ENCODE results near the gene GJB5. TPM values are rescaled to one million over a fixed set of nuclear protein-coding genes. Genes with fewer than 3 reads are reported as not detected.
A peak's percentile ranks its signal among the peaks of the same experiment; 100 is the strongest.
"Not testable (repeated sequence)": the region's sequence is repeated elsewhere in the genome, so short reads cannot be mapped to it uniquely, and the experiment has no call there.

GJB5 gene
- total RNA-seq, 1 experiment from 2014 or later, result not detected

DNA sequence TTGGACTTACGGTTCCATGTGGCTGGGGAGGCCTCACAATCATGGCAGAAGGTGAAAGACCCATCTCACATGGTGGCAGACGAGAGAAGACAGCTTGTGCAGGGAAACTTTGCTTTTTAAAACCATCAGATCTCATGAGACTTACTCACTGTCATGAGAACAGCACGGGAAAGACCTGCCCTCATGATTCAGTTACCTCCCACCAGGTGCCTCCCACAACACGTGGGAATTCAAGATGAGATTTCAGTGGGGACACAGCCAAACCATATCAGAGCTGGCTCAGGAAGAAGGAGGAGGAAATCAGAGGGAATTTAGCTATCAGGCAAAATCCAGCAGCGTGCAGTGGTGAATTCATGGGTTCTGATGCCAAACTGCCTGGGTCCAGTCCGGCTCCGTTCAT is 22.0 kb upstream of the GJB5 start:
- not testable (repeated sequence) for H3K9me3 ChIP-seq (replicated peaks); H3K36me3 ChIP-seq; DNase-seq (ENCODE audit: low read depth in 1 of 2, low spot score in 2 of 2); H3K4me3 ChIP-seq; H3K4me1 ChIP-seq (replicated peaks); H3K27ac ChIP-seq; H3K27me3 ChIP-seq (replicated peaks)

DNA sequence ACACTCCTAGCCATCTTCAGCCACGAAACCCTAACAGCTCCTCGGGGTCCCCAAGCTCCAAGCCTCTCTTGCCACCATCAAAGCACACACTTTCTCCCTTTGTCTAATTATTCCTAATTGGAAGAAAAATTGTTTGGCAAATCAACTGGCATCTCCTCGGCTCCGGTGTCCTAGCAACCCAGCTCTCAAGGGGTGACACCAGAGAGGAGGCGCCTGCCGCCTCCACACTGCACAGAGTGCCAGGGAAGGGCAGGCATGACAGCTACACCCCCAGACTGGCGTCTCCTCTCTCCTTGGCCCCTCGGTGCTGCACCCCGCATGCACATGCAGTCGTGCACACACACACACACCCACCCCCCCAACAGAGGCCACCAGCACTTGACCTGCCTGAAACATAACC is 18.2 kb upstream of the GJB5 start:
- Histone ChIP-seq H3K4me1 (replicated peaks) (no peaks in the 10 kb centered on the region), H3K36me3 (no peaks in the 10 kb centered on the region), H3K4me3 (no peak overlapping the region), H3K27ac (no peak overlapping the region), H3K9me3 (replicated peaks) (no peaks in the 10 kb centered on the region), H3K27me3 (replicated peaks) (peaks cover 11% of the 10 kb centered on the region)
- no peak for DNase-seq (ENCODE audit: low read depth in 1 of 2, low spot score in 2 of 2)

DNA sequence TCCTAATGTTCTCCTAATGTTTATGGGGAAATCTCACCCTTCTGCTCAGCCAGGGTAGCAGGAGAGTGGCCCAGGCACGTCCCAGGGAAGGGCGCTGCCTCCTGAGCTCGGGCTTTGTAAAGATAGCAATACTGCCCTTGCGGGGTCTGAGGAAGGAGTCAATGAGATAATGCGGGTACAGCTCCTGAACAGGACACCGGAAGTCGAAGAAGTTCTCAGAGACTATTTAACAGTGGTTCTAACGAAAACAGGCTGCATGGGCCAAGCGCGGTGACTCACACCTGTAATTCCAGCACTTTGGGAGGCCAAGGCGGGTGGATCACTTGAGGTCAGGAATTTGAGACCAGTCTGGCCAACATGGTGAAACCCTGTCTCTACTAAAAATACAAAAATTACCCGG is 17.6 kb upstream of the GJB5 start:
- not testable (repeated sequence) for H3K9me3 ChIP-seq (replicated peaks); H3K36me3 ChIP-seq; H3K4me1 ChIP-seq (replicated peaks); H3K4me3 ChIP-seq; H3K27ac ChIP-seq; DNase-seq (ENCODE audit: low read depth in 1 of 2, low spot score in 2 of 2)
- peaks cover 11% of the 10 kb centered on the region for H3K27me3 ChIP-seq (replicated peaks)

DNA sequence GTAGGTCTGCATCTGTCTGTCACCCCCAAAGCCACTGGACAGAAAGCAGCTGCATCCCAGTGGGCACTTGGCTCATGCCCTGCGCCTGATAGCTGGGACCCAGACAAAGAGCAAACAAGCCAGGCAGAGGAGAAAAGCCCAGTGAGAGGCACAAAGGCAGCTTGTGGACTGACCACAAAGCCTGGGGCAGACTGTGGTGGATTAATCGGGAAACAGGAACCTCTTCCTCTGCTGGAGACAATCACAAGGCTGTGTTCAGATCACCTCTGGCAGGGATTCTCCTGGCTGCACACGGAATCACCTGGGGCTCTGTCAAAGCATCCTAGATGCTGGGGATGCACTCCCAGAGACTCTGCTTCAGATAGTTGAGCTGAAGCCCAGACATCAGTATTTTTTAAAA is 15.2 kb upstream of the GJB5 start:
- no peak for DNase-seq (ENCODE audit: low read depth in 1 of 2, low spot score in 2 of 2)
- Histone ChIP-seq H3K27me3 (replicated peaks) (peaks cover 13% of the 10 kb centered on the region), H3K4me1 (replicated peaks) (no peaks in the 10 kb centered on the region), H3K4me3 (no peak overlapping the region), H3K9me3 (replicated peaks) (0 out of 2 replicates have a peak, but pooled peaks cover 2% of the 10 kb centered on the region), H3K36me3 (no peaks in the 10 kb centered on the region), H3K27ac (no peak overlapping the region)

DNA sequence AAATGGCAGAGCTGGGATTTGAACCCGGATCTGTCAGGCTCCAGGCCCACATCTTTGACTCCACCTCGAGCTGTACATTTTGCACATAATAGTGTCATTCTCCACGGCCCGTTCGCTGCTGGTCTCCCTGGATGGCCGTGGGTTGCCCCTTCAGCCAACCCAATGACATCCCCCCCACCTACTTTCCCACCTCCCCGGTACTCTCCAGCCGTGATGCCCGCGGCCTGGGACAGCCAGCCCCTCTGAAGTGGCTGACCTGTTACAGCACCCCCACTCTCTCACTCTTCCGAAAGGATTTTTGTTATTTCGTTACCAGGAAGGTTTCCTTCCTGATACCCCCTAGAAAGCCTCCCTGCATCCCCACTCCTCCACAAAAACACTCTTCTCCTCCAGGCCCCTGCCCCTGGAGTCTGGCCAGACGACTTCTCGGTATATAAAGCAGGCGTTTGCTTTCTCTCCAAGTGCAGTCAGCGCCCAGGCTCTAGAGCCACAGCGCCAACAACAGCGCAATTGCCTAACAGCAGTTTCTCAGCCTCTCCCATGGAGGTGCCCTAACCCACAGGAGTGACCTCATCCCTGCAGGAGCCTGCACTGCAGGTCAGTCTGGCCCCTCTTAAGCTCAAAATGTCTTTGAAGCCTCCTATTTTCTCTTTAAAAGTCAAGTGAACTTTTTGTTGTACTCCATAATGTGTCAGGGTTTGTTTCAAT is 14.5 kb upstream of the GJB5 start:
- Histone ChIP-seq H3K27ac (no peak overlapping the region), H3K4me3 (no peak overlapping the region), H3K9me3 (replicated peaks) (0 out of 2 replicates have a peak, but pooled peaks cover 2% of the 10 kb centered on the region), H3K4me1 (replicated peaks) (no peaks in the 10 kb centered on the region), H3K27me3 (replicated peaks) (peaks cover 8% of the 10 kb centered on the region), H3K36me3 (no peaks in the 10 kb centered on the region)
- DNase-seq (ENCODE audit: low read depth in 1 of 2, low spot score in 2 of 2), result no peak

DNA sequence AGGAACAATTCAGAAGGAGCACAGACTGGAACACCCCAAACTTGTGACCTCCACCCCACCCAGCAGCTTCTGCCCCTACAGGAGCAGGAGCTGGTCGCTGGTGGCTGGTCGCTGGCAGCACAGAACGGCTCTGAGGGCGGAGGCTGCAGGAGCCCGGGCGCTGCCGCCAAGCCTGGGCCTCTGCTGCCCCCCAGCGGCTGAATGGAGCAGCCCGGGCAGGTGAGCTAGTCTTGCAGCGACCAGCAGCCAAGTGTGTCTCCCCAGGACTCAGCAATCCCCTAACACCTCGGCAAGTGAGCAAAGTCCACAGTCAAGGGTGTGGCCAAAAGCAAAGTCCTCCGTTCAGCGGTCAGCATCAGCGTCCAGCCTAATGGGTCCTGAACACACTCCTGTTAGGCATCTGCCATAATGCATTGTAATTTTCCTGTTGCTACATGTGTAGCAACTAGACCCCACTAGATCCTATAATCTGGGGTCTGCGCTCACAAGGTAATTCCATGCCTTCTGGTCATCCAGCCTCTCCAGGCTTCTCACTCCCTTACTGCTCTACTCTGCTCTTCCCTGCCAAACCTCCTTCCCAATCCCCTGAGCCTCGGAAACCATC is 12.1 kb upstream of the GJB5 start:
- Histone ChIP-seq H3K27me3 (replicated peaks) (peaks cover 8% of the 10 kb centered on the region), H3K36me3 (no peaks in the 10 kb centered on the region), H3K27ac (no peak overlapping the region), H3K4me1 (replicated peaks) (no peaks in the 10 kb centered on the region), H3K4me3 (no peak overlapping the region), H3K9me3 (replicated peaks) (0 out of 2 replicates have a peak, but pooled peaks cover 2% of the 10 kb centered on the region)
- DNase-seq (ENCODE audit: low read depth in 1 of 2, low spot score in 2 of 2), result peak; percentile 29 to 70

DNA sequence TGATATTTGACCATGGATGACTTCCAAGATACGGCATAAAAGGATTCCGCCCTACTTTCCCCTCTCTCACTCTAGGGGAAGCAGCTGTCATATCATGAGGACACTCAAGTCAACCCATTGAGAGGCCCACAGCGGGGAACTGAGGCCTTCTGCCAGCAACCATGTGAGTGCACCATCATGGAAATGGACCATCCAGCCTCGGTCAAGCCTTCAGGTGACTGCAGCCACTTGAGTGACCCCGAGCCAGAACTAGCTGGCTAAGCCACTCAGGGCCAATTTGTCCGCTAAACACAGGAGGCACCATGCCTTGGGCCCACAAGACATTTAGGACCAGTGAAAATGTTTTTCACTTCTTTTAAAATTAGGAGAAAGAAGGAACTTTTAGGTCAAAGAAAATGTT is 11.1 kb upstream of the GJB5 start:
- Histone ChIP-seq H3K36me3 (no peaks in the 10 kb centered on the region), H3K27ac (no peak overlapping the region), H3K4me1 (replicated peaks) (no peaks in the 10 kb centered on the region), H3K9me3 (replicated peaks) (0 out of 2 replicates have a peak, but pooled peaks cover 2% of the 10 kb centered on the region), H3K27me3 (replicated peaks) (peaks cover 8% of the 10 kb centered on the region), H3K4me3 (no peak overlapping the region)
- DNase-seq (ENCODE audit: low read depth in 1 of 2, low spot score in 2 of 2), result no peak

DNA sequence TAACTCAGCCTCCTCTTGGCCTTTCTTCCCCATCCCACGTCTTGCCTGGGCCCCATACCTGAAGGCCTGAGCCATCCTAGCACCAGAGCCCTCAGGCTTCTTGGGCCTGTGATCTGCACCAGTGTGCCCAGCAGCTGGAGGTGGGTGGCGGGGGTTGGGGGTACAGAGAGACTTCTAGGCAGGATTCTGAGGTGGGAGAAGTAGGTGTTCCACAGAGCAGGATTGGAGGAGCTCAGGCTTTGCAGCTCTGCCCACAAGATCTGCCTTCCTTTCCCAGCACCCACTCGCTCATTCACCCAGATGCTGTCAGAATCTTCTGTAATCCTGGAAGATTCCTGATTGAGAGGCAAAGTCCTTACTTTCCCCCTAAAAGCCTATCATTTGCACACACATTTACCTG is 10.0 kb upstream of the GJB5 start:
- H3K27ac ChIP-seq, result no peak overlapping the region
- no peak overlapping the region for H3K4me3 ChIP-seq
- peaks cover 8% of the 10 kb centered on the region; the same call in 1 of the 2 replicates for H3K27me3 ChIP-seq (replicated peaks)
- no peak for DNase-seq (ENCODE audit: low read depth in 1 of 2, low spot score in 2 of 2)
- H3K9me3 ChIP-seq (replicated peaks), result 0 out of 2 replicates have a peak, but pooled peaks cover 2% of the 10 kb centered on the region
- no peaks in the 10 kb centered on the region for H3K36me3 ChIP-seq
- H3K4me1 ChIP-seq (replicated peaks), result no peaks in the 10 kb centered on the region

DNA sequence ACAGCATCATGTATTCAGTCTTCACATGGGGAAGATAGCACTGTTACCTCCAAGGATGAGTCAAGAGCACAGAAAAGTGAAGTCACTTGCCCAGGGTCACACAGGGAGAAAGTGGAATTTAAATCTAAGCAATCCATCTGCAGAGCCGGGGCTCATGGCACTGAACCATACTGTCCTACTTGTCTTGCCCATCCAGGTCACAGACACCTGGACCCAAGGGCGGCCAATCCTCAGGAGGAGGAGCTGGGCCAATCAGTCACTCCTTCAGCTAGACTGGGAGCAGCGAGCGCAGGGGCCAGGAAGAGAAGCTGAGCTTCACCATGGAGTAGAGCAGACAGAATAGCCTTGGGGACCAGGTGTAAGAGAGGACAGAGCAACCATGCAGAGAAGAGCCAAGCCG is 9.2 kb upstream of the GJB5 start:
- Histone ChIP-seq H3K4me1 (replicated peaks) (no peaks in the 10 kb centered on the region), H3K9me3 (replicated peaks) (0 out of 2 replicates have a peak, but pooled peaks cover 2% of the 10 kb centered on the region), H3K27ac (no peak overlapping the region), H3K36me3 (no peaks in the 10 kb centered on the region), H3K4me3 (no peak overlapping the region), H3K27me3 (replicated peaks) (peaks cover 8% of the 10 kb centered on the region; the same call in 1 of the 2 replicates)
- no peak for DNase-seq (ENCODE audit: low read depth in 1 of 2, low spot score in 2 of 2)

DNA sequence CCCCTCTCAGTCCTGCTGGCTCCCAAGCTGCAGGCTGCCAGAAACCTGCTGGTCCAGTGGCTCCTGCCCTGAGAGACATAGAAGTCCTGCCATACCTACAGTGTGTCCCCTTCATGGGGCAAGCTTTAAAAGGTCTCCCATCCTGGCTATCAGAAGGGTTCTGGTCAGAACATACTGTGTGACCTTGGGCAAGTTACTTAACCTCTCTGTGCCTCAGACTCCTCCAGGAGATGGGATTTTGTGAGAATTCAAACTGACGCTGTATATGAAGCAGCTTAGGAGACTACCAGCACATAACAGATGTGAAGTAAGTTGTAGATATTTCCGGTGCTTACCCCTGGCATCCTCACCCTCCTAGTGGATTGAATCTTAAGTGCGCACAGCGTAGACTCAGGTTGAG is 8.7 kb upstream of the GJB5 start:
- H3K4me1 ChIP-seq (replicated peaks), result no peaks in the 10 kb centered on the region
- no peak overlapping the region for H3K4me3 ChIP-seq
- no peak for DNase-seq (ENCODE audit: low read depth in 1 of 2, low spot score in 2 of 2)
- peaks cover 5% of the 10 kb centered on the region; the same call in 1 of the 2 replicates for H3K27me3 ChIP-seq (replicated peaks)
- no peaks in the 10 kb centered on the region for H3K36me3 ChIP-seq
- H3K27ac ChIP-seq, result no peak overlapping the region
- 0 out of 2 replicates have a peak, but pooled peaks cover 2% of the 10 kb centered on the region for H3K9me3 ChIP-seq (replicated peaks)

DNA sequence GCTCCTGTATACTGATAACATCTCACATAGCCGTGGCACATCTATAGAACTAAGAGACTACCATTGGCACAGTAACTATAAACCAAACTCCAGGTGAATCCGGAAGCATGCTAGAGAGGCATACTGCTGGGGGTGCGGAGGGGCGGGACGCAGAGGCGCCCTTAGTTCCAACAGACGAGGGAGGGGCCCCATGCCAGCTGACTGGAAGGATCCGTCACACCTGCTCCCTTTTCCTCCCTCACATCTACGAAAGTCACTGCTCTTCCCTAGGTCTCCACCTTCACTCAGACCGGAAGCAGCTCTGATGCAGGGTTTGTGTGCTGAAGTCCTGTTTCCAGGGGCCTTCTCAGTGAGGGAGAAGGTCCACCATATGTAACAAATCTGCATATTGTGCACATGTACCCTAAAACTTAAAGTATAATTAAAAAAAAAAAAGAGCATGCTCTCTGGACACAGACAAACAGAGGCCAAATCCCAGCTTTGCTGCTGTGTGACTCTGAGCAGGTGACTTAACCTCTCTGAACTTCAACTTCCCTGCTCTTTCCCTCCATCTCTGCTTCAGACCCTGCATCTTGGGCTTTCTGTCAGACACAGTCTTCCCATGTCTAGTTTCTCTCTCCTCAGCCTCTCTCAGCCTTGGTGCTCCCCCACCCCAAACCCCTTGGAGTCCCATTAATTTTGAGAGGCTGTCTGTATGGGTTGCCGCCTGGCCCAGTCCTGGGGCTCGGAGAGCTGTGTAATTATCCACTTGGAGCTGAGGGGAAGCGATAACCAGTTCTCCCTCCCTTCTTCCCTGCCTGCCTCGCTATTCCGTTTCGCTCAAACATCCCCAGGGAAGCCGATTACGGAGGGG is 7.8 kb upstream of the GJB5 start:
- Histone ChIP-seq H3K4me1 (replicated peaks) (no peaks in the 10 kb centered on the region), H3K36me3 (no peaks in the 10 kb centered on the region), H3K27ac (no peak overlapping the region), H3K4me3 (no peak overlapping the region), H3K9me3 (replicated peaks) (0 out of 2 replicates have a peak, but pooled peaks cover 2% of the 10 kb centered on the region), H3K27me3 (replicated peaks) (peaks cover 3% of the 10 kb centered on the region; the same call in 1 of the 2 replicates)
- DNase-seq (ENCODE audit: low read depth in 1 of 2, low spot score in 2 of 2), result no peak

DNA sequence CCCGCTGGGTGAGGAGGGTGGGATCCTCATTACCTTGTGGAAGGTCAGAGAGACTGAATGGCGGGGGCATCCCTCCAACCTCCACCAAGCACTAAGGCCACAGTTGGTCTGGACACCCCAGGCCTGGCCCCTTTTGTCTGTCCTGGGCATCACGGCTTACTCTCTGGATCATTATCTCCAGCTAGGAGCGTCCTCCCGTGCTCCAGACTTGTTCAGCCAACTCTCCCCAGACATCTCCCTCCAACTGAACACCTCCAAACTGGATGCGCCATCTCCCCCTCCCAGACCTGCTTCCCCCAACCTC is 7.3 kb upstream of the GJB5 start:
- Histone ChIP-seq H3K27me3 (replicated peaks) (peaks cover 3% of the 10 kb centered on the region; the same call in 1 of the 2 replicates), H3K27ac (no peak overlapping the region), H3K9me3 (replicated peaks) (0 out of 2 replicates have a peak, but pooled peaks cover 2% of the 10 kb centered on the region), H3K36me3 (no peaks in the 10 kb centered on the region), H3K4me3 (no peak overlapping the region), H3K4me1 (replicated peaks) (no peaks in the 10 kb centered on the region)
- DNase-seq (ENCODE audit: low read depth in 1 of 2, low spot score in 2 of 2), result no peak

DNA sequence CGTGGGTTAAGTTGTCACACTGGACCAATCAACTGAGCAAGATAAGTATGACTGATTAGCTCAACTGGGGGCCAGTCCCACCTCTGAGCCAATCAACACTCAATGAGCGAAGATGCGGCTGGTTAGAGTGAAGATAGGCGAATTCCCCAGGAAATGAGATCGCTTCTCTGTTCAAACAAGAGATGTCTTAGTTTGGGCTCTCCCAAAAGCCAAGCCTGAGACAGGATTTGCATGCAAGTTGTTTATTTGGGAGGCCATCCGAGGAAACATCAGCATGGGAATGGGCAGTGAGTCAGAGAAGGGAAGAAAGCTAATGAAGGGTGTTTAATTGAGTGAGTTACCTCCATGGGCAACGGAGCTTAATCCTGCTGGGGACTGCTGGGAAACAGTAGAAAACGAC is 4.9 kb upstream of the GJB5 start:
- no peak overlapping the region for H3K27ac ChIP-seq
- H3K9me3 ChIP-seq (replicated peaks), result 0 out of 2 replicates have a peak, but pooled peaks cover 2% of the 10 kb centered on the region
- no peaks in the 10 kb centered on the region for H3K27me3 ChIP-seq (replicated peaks)
- H3K36me3 ChIP-seq, result no peaks in the 10 kb centered on the region
- no peaks in the 10 kb centered on the region for H3K4me1 ChIP-seq (replicated peaks)
- no peak for DNase-seq (ENCODE audit: low read depth in 1 of 2, low spot score in 2 of 2)
- H3K4me3 ChIP-seq, result no peak overlapping the region

DNA sequence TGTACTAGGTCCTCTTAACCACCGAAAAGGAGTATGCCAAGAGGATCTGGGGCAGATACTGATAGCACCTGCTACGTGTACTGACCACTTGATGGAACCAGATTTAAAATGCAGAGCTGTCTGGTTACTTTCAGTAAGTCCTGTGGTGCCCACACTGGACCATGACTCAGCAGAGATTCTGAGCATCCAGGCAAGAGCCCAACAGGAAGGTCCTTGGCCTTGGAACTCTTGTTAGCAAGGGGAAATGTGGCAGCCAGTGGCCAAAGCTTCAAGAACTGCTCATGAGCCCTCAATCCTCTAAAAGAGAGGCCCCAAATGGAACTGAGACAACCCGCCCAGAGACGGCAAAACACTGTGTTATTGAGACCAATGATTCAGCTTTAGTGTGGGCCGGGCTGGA is 4.2 kb upstream of the GJB5 start:
- Histone ChIP-seq H3K4me1 (replicated peaks) (no peaks in the 10 kb centered on the region), H3K9me3 (replicated peaks) (0 out of 2 replicates have a peak, but pooled peaks cover 2% of the 10 kb centered on the region), H3K27me3 (replicated peaks) (no peaks in the 10 kb centered on the region), H3K36me3 (no peaks in the 10 kb centered on the region), H3K4me3 (no peak overlapping the region), H3K27ac (no peak overlapping the region)
- DNase-seq (ENCODE audit: low read depth in 1 of 2, low spot score in 2 of 2), result no peak
